Glomerular visceral epithelial cell (primary cell): ENCODE results near the gene SBNO1.
"Not testable (repeated sequence)": the region's sequence is repeated elsewhere in the genome, so short reads cannot be mapped to it uniquely, and the experiment has no call there.

Experiments used
- DNase-seq: peaks from one replicate; pipeline ENCODE4 v3.0.0-alpha.2; 2016; ENCODE audit errors: extremely low spot score

The SBNO1 gene

DNA sequence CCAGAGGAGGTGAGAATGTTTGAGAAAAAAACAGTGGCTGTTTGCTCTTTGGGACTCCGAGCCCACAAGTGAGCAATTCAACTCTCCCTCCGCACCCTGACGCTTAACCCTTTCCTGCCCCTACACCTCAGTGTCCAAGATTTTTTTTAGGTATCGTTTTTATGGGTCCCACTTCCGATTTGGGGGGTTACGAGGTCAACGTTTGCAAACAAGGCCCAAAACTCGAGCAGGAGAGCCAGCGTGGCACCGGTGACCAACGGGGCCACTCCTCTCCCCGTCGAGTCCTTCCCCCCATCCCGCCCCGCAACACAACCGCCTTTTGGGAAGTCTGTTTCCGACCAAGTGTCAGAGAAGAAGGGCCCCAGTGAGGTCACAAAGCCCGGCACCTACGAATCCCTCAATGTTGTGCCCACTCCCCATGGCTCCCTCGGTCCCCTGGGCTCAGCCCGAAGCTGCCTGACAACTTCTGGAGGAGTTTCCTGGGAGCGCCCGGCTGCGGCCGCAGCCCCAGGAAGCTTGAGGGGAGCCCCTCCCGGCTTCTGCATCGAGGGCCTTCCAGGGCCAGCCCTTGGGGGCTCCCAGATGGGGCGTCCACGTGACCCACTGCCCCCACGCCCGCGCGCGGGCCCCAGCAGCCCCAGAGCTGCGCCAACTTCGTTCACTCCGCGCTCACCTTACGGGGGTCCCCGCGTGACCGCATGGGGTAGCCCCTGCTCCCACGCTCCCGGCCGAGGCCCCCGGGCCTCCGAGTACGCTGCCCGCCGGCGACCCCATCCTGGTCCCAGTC is 94.2 kb downstream of the SBNO1 start:
- peak; percentile 25 for DNase-seq

DNA sequence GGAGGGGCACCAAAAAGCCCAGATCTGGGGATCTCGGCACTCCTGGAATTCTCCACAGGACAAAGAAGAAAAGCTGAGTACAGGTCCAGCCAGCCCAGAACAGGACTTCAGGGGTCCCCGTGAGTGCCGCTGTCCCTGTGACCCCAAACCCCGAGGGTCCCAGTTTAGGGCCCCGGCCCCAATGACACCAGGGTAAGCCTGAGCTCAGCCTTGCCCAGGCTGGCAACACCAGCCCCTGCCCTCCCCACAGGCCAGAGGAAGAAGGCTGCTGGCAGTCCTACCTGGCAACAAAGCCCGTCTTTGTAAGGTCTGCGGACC is 94.8 kb downstream of the SBNO1 start:
- no peak for DNase-seq

DNA sequence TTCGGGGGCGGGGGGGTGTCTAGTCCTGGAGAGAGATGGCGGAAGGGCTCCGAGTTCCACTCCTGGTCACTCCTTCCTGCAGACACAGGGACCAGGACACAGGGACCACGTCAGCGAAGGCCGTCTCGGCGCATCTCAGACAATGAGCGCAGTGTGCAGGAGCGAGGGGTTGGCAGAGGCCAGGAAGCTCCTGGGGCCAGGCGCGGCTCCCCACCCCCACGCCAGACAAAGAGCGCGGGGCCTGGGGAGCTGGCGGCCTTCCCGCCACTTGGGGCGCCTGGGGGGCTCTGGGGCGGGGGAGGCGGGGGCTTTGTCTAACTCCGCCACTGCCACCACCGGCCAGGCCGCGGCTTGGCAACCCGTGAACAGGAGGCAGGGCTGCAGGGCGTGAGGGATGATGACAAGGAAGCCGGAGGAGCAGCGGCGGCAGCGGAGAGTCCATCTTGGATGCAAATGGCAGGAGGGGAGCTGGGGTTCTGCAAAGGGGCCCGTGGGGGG is 95.2 kb downstream of the SBNO1 start:
- DNase-seq: no peak

DNA sequence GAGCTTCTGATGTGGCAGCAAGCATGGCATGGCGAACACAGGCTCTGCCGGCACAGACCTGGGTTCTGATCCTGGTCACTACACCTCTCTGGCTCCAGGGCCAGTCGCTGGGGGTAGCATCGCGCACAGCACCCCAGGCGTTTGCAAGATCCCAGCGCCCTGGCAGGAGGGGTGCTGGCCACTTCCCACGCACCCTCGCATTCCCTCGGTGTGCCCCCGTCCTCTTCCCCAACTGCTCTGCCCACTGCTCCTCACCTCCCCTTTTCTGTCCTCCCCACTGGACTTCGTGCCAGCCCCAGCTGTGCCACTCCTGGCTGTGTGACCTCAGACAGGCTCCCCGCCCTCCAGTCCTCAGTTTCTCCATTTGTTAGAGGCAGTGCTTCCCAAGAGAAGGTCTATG is 95.8 kb downstream of the SBNO1 start:
- DNase-seq: no peak

DNA sequence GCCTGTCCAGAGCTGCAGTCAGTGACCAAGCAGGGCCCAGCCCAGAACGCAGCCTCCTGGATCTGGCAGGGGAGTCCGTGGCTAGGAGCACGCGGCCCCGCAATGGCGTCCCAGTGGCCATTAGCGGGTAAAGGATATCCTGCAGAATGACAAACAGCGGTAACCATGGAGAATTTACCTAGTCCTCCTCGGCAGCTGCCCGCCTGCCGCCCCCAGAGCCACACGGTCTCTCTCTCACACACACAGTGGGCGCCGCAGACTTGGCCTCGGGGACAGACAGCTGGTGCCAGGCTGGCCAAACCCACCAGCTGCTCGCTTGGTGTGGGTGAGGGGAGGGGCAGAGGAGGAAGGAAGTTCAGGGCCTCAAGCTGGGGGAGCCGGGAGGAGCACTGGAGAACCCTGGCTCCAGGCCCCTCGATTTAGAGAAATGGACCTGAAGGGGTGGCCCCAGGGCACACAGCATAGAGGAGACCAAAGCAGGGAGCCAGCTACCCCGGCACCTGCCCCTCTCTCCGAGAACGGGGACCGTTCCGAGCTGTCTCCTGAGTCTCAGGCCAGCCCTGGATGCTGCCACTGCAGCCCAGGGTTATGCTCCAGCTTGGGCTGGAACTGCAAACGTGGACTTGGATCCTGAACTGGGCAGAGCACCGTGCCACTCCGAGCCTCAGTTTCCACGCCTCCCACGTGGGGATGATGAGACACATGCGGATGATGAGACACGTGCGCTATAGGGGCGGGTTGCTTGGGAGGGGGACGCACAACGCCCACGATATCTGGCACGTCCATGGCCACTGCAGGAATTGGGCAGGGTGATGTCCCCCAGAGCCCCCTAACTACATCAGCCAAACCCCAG is 96.4 kb downstream of the SBNO1 start:
- no peak for DNase-seq

GRCh38 chr12:123267335-123267920 is 97.2 kb downstream of the SBNO1 start:
- no peak for DNase-seq

DNA sequence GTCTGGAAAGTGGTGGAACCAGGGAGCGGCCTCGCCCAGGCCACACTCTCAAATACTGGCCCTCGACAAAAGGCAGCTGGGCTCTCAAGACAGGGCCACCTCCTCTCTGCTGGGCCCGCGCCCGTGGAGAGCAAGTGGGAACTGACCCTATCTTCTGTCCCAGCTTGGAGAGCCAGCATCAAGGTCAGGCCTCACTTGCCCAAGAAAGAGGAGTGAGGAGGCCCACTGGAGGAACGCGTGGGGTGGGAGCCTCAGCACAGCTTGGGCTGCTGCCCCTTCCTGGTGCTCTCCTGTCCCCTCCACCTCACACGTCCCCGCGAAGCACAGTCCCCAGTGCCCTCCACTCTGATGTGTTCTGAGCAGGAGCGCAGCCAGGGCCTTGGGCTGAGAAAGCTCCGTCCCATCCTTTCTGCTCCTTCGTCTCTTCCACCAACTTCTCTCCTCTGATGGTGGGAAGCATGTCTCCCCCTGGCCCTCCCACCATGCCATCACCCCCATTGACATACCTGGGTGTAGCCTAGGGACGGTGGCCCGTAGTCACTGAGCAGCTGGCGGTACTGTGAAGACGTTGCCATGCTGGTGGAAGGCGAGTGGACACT is 97.9 kb downstream of the SBNO1 start:
- DNase-seq: no peak

DNA sequence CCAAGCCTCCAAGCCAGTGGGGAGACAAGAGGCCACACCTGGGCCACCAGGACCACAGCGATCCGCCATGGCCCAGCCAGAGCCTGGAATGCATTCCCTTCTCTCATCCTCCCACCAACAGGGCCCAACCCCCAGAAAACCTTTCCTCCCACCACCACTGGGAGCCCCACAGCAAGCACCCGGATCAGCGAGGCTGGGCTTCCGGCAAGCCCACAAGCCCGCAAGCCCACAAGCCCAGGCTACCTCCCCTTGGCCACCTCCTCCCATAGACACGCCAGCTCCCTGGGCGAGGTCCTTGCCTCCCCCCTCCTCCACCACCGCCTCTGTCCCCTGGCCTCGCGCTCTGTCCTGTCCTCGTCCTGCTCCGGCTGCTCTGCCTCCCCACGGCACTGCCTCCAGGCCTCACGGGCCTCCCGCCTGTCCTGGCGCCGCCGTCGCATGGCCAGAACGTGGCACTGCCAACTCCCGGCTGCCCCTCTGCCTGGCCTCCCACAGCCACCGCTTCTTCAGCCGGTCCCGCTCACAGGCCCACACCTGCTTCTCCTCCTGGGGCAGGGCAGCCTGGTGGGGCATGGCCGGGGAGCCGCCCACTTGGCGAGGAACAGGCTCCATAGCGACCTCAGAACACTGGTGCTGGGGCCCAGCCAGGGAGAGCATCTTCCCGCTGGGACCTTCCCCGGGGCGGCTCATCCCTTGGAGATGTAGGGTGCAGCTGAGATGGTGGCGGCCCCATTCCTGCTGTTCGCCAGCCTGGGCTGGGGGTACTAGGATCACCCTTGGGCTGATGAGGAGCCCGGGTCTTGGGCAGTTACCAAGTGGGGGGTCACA is 98.6 kb downstream of the SBNO1 start:
- no peak for DNase-seq

DNA sequence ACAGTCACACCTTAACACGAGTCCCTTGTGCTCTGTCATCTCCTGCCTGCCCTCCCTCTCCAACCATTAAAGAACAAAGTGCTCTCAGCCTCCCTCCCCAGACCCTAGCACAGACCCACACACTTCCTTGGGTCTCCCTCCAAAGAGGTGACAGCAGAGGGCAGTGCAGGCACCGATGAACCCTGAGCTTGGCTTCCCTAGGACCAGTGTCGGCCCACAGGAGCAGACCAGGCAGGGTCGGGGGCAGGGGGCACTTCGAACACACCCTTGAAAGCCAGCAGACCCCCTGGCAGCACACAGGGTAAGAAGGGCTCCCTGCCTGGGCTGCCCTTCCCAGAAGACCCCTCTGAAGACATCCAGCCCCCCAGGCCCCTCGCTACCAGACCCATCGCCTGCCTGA is 100.0 kb downstream of the SBNO1 start:
- DNase-seq: no peak

DNA sequence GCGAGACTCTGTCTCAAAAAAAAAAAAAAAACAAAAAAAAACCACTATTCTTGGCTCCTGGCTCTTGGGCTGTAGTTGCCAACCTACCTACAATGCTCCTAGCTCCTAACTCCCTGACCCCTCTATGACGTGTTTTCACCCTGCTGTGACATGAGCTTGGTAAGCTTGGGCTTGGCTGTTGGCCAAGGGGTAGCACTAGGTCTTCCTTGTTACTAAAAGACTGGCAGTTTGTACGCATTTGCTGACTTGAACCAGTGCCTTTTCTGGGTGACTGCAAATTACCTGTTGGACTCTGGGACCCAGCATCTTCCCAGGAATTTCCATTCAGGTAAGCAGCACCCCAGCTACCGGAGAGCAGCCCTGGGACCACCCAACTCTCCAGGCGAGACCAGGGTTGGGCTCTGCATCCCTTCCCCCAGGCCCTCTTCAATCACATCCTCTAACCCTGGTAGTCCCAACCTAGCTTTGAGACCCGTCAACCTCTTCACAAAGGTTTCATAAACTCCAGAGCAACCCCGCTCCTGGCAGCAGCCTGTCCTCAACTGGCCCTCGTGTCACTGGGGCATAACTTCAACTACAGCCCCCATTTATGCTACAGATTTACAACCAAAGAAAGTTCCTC is 101.3 kb downstream of the SBNO1 start:
- DNase-seq: no peak

- no peak for DNase-seq
Observed at GRCh38 chr12:123261196-123261595, 103.5 kb downstream of the SBNO1 start.

GRCh38 chr12:123260081-123260480 is 104.6 kb downstream of the SBNO1 start:
- DNase-seq: no peak

DNA sequence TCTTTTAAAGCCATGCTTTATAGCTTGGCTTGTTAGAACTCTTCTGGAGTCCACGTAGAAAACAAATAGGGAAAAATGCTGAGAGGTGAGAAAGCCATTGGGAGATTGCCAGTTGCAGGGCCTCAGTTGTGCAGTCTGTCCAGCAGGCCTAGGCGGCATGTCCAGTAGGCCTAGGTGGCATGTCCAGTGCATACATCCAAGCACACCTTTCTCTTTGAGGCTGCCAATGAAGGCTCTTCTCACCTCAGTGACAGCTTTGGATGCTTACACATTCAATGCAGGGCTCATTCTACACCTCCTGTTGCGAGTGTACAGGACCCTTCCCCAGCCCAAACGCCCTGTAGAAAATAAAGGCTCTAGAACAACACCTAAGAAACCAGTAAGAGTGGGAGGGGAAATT is 106.1 kb downstream of the SBNO1 start:
- no peak for DNase-seq

DNA sequence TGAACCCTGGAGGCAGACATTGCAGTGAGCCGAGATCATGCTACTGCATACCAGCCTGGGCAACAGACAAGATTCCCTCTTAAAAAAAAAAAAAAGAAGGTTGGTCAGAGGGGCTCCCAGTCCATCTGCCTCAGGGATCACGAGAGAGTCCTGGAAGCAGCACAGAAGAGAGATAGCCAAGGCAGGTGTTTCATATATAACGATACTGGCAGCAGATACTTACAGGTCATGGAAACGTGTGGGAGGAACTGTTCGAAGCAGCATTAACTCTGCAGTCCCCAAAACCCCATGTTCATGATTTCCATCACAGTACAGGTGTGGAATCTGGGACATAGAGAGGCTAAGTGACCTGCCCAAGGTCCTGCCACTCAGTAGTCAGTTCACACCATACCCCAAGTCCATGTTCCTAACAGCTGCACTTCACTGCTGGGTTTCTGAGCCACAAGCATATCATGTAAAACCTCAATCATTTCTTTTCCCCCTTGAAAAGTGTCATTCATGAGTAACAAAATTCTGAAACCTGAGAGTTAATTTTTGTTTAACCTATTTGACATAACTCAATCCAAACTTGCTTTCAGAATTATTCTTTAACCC is 109.7 kb downstream of the SBNO1 start:
- DNase-seq: no peak

- DNase-seq: no peak
Observed at GRCh38 chr12:123253641-123254459, 110.8 kb downstream of the SBNO1 start.

DNA sequence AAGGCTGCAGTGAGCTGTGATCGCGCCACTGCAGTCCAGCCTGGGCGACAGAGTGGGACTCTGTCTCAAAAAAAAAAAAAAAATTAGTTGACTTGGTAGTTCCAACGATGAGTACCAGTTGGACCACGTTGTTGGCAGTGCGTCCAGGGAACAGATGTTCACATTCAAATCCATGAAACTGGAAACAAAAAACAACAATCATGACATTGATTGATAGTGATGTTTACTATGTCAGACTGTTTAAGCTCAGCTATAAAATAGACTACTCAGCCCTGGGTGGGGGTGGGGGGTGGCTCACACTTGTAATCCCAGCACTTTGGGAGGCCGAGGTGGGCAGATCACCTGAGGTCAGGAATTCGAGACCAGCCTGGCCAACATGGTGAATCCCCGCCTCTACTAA is 112.3 kb downstream of the SBNO1 start:
- not testable (repeated sequence) for DNase-seq

GRCh38 chr12:123251403-123252076 is 113.1 kb downstream of the SBNO1 start:
- no peak for DNase-seq

DNA sequence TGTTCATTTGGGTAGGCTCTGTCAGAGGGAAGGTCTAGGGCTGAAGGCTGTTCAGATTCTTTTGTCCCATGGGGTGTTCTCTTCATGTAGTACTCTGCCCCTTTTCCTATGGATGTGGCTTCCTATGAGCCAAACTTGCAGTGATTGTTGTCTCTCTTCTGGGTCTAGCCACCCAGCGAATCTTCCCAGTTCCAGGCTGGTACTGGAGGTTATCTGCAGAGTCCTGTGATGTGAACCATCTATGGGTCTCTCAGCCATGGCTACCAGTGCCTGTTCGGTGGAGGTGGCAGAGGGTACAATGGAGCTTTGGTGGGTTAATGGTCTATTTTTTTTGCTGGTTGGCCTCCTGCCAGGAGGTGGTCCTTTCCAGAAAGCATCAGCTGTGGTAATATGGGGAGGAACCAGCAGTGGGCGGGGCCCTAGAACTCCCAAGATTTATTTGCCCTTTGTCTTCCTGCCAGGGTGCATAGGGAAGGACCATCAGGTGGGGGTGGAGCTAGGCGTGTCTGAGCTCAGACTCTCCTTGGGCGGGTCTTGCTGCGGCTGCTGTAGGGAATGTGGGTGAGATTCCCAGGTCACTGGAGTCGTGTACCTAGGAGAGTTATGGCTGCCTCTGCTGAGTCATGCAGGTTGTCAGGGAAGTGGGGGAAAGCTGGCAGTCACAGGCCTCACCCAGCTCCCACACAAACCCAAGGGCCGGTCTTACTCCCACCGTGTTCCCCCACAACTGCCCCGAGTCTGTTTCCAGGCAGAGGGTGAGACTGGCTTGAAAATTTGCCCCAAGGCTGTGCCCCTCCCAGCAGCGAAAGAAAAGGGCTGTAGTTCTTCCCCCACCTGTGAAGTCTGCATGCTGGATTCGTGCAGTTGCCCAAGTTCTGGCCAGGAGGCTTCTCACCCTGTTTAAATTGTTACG is 113.9 kb downstream of the SBNO1 start:
- DNase-seq: peak; percentile 88
